ENCODE results near the gene GAMT.

GRCh38 chr19:1386945-1387683, 14.2 kb downstream of the GAMT start:
- TF ChIP-seq CTCF (IDR thresholded peaks at IDR 0.05; ENCODE audit: extremely low read depth in 1 of 2, insufficient read depth in 1 of 2, low read depth in 1 of 2, low read length in 2 of 2) (no peak), EZH2 (IDR thresholded peaks at IDR 0.05; ENCODE audit: borderline replicate concordance, low read depth, low read length, severe bottlenecking) (no peak), POLR2AphosphoS5 (IDR thresholded peaks at IDR 0.05; ENCODE audit: insufficient read depth, low read depth, low read length) (no peak), POLR2A (IDR thresholded peaks at IDR 0.05; ENCODE audit: low read depth, low read length) (no peak), MAX (IDR thresholded peaks at IDR 0.05; ENCODE audit: insufficient read depth, insufficient read length) (no peak), MYC (IDR thresholded peaks at IDR 0.05; ENCODE audit: low read depth, low read length) (no peak), JUN (IDR thresholded peaks at IDR 0.05; ENCODE audit: borderline replicate concordance, insufficient read depth, insufficient read length, low read depth) (no peak)
